Stimulated activated naive CD4-positive, alpha-beta T cell treated with Interleukin-2 at 50 U/mL for 16 hours (primary cell): ENCODE measurements around the gene PDGFA.

ENCODE experiments used
- DNase-seq: peaks from one replicate; lab custom pipeline; 2025; lab: John Stamatoyannopoulos, UW

PDGFA gene

DNA sequence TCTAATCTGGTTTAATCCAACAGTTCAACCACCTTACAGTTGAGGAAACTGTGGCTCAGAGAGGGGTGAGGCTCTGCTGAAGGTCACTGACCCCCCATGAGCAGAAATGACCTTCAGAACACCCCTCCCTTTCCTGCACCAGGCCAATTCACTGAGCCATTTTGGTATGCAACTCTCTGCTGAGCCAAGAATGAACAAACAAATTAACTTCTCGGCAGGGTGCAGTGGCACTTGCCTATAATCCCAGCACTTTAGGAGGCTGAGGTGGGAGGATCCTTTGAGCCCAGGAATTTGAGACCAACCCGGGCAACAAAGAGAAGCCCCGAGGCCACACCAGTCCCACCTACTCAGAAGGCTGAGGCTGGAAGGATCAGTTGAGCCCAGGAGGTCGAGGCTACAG lies 29.8 kb downstream of the PDGFA start:
- DNase-seq = no peak

DNA sequence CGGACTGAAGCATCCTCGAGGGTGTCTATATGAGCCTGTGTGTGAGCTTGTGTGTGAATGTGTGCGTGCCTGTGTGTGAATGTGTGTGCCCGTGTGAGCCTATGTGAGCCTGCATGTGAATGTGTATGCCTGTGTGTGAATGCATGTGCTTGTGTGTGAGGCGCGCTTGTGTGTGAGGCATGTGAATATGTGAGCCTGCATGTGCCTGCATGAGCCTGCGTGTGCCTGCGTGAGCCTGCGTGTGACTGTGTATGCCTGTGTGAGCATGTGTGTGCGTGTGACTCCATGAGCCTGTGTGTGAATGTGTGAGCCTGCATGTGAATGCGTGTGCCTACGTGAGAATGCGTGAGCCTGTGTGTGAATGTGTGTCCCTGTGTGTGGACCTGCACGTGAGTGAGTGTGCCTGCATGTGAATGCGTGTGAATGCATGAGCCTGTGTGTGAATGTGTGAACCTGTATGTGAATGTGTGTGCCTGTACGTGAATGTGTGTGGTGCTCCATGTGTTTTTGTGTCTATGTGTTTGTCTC lies 33.4 kb downstream of the PDGFA start:
- DNase-seq = no peak

DNA sequence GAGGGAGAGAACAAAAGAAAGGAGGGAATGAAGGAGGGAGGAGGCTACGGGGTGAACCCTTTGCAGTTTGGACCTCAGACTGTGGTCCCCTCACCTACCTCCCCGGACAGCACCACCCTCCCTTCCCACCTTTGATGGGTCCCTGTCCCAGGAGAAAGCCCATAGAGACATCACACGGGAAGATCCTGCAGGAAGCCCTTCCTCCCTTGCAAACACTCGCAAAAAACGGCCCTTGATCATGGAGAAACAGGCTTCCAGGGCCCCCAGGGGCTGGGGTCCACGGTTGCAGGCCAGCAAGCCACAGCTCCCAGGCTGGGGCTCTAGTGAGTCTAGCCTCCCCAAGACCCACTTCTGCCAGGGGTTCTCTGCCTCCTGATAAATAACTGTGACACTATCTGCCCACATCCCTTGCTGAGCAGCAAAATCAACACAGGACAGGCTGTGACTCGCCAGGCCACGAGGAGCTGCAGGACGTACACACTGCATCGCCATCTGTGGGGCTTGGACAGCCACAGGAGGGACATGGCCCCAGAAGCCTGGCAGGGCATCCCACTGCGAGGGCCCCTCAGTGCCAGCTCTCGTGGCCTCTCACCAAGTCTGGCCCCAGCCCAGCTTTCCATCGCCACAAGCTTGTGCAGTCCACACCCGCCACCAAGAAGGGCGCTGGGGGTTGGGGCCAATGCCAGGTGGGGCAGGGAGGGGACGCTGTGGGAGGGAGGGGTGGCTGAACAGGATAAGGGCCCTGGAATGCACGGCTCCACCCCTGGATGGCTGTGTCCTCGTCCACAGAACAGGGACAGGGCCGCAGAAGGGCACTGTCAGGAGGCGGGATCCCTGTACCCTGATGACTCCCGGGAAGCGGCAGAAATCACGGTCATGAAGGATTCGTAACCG lies 34.2 kb downstream of the PDGFA start:
- no peak for DNase-seq

DNA sequence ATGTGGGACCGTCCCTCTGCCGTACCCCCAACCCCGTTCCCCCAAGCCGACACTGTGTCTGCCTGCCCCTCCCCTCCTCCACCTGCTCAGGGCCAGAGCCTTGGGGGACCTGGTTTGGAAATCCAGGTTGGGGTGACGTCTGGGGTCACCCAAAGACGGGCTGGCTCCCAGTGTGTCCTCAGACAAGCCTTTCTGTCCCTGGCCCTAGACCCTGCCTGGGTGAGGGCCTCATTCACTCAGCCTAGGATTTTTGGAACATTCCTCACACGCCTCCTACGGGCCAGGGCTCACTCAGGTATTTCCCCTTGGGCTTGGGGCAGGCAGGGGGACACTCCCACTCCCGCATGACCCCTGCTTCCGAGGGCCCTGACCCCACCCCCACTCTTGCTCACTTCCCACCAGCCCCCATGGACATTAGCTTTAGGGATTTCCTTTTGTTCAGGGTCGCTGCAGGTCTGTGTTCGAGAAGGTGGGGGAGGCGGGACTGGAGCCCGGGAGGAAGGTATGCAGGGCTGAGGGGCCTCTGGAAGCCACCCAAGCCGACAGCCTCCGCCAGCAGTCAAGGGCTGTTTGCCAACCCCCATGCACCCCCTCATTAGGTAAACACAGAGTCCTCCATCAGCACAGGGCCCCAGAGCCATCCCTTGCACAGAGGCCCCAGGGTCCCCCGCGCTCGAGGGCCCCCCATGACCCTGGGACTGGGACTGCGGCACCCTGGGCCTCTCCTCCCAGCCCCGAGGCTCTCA lies 35.1 kb downstream of the PDGFA start:
- DNase-seq = no peak

DNA sequence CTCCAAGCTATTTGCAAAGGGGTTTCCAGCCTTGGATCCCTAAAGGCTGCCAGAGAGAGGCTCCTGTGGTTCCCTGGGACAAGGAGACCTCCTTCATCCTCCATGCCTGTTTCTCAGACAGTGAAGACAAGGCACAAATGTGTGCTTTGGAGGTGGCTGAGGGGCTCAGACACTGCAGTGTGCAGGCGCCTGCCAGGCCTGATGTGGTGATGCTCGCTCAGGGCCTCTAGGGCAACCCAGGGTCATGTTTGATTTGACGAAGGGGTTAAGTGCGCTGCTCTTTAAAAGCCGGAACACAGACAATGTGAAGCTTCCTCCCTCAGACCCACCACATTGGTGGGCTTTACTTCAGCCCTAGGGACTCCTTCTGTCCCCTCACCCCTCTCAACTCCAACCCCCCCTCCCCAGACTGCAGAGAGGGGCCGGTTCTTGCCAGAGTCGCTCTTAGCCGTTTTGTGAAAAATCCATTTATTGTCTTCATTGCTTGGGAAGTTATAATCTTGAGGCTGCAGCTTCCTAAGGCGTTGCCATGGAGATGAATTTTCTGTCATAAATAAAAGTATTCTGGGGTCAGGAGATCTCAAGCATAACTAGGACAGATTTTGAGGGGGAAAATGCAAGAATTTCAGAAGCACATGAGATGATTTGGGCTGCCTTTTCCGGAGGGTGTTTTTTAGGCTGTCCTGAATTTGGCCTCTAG lies 35.8 kb downstream of the PDGFA start:
- no peak for DNase-seq

DNA sequence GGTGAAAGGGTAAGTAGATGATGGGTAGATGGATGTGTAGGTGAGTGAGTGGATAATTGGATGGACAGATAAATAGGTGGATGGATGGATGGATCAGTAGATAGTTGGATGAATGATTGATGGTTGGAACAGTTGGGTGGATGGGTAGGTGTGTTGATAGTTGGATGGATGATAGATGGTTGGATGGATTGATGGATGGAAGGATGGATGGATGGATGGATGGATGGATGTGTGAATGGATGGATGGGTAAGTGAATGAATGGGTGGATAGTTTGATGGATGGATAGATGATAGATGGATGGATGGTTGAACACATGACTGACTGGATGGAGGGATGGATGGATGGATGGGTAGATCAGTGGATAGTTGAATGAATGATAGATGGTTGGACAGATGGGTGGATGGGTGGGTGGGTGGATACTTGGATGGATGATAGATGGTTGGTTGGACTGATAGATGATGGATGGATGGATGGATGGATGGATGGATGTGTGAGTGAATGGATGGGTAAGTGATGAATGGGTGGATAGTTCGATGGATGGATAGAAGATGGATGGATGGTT lies 37.0 kb downstream of the PDGFA start:
- DNase-seq = no peak

DNA sequence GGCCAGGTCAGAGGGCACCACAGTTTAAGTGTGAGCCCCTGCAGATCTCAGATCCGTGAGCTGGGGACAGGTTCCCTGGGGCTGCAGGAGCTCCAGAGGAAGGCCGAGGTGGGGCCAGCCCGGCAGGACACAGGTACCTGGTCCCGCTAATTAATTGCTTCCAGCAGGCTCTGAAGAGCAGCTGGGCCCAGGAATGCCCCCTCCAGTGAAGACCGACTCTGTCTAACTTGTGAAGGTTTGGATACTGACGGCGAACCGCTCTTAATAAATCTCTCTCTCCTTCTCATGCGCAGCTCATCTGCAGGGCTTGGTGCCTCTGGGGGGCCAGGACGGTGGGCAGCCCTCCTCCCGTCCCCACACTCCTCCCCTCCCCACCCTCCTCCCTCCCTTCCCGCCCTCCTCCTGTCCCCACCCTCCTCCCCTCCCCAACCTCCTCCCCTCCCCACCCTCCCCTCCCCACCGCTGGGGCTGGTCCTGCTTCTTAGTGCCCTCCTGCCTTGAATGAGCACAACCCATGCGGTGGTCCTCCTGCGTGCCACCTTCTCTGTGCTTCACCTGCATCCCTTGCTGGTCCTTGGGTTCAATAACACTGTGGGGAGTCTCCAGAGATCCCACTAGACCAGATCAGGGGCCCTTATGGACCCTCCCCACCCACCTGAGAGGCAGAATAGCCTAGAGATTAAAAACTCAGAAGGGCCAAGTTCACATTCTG lies 38.3 kb downstream of the PDGFA start:
- DNase-seq = no peak

DNA sequence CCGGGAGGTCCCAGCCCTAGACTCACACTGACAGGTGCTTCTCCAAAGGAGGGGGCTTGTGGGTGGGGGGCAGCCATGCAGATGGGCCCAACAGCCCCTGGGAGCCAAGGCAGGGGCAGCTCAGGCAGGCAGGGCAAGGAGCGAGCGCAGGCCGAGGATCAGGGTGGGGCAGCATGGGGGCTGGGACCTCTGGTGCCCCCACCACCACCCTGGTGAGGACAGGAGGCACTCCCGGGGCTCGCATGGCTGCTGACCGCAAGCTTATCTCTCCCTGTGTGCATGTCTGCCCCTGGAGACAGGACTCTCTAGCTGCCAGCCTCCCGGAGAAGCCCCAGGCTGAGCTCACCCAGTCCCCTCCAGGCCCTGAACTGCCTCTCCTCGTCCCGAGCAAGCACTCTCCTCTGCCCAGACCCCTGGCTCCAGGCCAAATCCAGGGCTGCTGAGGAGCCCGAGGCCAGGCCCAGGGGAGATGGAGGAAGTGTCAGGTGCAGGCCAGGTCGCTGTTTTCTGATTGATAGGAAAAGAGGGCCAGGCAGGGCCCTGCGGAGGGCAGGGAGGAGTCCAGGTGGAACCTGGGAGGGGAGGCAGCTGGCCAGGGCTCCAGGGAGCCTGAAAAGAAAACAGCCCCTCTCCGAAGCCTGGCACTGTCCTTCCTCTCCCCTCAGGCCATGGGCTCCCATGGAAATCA lies 39.0 kb downstream of the PDGFA start:
- DNase-seq = no peak

DNA sequence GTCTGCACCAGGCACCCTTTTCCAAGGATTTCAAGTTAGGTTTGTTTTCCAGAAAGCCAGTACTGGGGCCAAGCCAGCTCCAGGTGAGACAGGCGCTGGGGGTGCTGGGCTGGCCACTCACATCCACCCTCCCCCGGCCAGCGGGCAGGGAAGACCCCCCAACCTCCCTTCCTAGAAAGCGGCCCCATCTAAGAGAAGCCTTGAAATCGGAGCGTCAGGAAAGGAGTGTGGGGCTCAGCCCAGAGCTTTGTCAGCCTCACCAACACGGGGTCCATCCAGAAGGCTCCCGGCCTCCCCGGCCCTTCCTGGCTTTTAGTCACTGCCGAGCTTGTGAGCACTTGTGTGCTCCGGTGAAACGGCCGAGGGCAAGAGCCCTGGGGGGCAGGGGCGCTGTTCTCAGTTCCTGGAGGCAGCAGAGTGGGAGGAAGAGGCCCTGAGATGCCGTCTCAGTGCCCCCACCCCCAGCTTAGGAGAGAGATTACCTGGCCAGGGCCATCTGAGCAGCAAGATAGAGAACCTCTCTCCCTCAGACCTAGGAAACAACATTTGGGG lies 39.6 kb downstream of the PDGFA start:
- DNase-seq = no peak

DNA sequence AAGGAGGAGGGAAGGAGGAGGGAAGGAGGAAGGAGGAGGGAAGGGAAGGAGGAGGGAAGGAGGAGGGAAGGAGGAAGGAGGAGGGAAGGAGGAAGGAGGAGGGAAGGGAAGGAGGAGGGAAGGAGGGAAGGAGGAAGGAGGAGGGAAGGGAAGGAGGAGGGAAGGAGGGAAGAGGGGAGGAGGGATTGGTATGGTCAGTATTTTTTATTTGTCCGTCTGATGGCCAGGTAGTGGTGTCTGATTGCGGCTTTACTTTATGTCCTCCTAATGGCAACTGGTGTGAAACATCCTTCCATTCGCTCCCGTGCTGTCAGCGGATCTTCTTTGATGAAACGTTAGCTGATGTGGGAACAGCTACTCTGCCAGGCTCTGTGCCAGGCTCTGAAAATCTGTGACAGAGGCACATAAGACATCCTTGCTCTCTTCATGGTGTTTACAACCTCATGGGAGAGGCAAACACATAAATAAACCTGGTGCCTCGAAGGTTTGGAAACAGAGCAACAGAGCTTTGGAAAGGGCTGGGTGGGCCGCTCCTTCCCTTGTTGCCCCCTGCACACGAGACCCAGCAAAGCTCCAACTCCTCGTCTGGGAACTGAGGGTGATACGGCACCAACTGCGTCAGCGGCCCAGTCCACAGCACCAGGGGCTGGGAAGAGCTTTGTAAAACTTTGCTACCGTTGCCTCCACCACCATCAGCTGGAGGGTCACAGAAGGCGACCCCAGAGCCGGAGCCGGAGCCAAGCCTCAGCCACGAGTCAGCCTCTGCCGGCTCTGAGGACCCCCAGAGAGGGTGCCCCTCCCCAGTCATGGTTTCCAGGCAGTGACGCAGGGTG lies 40.3 kb downstream of the PDGFA start:
- no peak for DNase-seq

DNA sequence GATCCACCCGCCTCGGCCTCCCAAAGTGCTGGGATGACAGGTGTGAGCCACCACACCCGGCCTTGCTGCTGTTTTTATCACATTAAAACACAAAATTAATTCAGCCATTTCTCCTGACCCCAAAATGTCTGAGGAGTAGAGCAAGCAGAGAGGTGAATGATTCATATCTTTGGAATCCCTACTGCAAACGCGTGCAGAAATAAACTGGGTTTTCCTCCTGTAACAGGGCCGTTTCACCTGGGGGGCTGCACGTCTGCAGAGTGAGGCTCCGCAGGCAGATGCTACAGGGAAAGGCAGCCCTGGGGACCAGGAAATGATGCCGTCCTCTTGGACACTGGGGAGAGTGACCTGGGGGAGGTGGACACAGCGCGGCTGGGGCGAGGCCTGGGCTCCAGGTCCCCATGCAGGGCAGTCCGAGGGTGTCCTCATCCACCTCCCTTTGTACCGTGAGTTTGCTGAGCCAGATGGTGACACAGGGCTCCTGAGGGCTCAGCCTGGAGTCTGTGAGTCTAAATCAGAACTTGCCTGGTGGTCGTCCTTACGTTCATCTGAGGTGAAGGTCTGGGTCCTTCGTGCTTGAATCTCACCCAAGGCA lies 41.9 kb downstream of the PDGFA start:
- DNase-seq = no peak

DNA sequence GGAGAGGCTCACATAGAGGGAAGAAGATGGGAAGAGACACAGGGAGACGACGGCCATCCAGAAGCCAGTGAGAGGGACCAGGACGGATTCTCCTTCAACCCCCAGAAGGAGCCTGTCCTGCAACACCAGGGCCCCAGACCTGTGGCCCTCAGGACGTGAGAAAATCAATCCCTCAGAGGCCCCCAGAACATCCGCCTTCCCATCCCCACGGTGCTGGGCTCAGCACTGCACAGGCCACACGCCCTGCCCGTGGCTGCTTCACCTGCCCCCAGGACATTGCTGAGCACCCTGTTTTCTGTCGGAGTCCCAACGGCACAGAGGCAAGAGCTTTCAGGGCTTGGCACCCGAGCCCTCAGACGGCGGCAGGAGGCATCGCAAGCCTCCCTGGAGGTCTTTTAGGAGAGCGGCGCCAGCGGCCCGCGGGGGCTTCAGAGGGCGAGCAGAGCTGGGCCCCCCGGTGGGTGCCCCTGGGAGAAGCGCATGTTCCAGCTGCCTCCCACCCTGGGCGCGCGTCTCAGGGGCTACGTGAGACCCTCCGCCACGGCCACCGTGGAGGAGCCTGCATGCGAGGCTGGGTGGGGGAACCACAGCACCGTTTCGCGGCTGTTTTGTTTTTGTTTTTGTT lies 42.8 kb downstream of the PDGFA start:
- DNase-seq = no peak

DNA sequence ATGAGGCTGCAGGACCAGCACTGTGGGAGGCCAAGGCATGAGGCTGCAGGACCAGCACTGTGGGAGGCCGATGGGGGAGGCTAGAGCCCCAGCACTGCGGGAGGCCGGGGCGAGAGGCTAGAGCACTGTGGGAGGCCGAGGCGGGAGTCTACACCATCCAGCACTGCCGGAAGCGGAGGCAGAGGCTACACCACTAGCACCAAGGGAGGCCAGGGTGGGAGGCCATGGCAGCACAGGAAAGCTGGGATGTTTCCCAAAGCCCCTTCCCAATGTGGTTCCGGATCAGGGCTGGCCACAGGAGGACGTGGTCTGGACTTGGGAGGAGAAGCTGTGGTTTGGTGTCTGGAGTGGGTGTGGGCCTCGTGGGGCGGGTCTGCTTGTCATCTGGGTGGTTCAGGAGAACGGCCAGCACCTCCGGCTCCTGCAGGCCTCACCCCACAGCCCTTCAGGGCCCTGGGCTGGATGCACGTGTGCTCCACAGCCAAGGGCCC lies 43.6 kb downstream of the PDGFA start:
- DNase-seq = no peak

DNA sequence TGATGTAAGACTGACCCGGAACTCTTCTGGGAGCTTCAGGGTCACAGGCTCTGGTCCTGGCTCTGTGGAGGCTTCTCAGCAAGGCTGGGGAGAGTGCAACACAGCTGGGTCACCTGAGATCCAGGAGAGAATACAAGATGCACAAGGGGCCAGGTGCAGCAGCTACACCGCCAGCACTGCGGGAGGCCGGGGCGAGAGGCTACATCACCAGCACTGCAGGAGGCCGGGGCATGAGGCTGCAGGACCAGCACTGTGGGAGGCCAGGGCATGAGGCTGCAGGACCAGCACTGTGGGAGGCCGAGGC lies 44.3 kb downstream of the PDGFA start:
- no peak for DNase-seq

DNA sequence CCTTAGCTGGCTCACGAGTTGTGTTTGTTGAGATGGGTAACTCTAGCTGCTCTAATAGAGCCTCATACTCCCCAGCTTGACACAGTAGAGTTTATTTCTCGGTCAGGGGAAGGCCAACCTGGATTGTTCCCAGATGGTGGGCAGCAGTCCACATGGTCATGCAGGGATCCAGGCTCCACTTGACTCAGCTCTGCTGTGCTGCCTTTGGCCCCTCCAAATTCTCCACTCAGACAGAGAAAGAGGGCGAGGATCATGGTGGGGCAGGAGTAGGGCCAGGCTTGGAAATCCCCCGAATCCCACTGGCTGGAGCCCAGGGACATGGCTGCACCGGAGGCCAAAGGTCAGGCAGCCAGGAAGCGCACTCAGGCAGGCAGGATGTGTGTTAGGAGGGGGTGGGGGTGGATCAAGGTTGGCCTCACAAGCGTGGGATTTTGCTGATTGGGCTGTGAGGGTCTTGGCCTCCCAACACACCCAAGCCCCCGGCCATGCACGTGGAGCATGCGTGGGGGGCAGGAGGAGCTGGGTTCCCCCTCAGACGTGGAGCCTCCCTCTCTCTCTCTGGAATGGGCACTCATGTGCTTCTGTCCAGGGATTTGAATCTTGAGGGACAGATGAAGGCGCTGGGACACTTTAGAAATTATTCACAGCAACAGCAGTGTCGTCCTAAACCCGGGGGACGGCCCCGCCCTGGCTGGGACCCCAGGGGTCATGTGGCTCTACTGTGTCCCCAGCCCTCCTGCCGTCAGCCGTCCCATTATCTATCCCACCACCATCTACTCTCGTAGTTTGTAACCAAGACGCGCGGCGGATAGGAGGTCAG lies 44.8 kb downstream of the PDGFA start:
- DNase-seq = no peak

DNA sequence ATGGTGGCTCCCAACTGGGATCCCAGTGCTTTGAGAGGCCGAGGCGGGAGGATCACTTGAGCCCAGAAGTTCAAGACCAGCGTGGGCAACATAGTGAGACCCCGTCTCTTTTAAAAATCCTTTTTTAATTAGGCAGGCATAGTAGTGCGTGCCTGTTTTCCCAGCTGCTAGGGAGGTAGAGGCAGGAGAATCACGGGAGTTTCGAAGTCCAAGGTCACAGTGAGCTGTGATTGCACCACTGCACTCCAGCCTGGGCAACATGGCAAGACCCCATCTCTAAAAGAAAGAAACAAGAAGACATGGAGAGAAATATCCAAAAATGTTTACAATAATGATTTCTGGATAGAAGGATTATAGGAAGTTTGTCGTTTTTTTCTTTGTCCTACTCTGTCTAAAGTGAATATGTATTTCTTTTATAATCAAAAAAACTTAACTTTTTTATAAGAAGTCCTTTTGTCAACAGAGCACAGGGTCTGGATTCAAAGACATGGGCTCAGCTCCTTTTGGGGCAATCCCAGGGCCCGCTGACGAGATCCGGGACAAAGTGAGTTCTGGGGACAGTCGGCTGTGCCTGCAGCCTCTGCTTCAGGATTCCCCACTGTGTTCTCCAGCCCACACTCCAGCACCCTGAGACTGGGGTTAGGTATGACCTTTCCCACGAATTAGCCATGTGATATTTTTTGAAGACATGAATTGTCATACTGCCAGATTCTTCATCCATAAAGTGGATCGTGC lies 45.6 kb downstream of the PDGFA start:
- DNase-seq = no peak

DNA sequence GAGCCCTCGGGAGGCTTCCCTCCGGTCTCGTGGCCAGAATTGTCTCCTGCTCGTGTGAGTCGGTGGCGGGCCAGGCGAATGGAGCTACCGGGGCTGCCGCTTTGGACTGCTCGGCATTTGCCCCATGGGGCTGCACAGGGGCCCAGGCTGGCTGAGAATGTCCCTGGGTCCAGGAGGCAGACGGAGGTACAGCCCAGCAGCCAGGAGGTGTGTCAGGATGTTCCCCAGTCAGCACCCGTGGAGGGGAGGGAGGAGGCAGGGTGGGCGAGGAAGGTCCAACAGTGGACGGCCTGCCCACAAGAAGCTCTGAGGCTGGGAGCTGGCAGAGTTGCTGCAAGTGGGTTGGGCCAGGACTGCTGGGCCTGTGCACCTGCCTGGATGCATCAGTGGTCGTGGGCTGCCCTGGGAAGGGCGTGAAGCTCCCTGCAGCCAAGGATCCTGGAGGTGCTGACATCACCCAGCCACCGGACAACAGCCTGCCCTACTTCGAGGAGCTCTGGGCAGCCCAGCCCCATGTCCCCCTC lies 46.4 kb downstream of the PDGFA start:
- DNase-seq = no peak
